Ovary (tissue), 3 donors: ENCODE data around the gene HOXA13.

Experiments used
- CTCF ChIP-seq, 3 donors: fragments of 450-650 bp in 2 of 3; fragments of 200-600 bp in 1 of 3; IDR thresholded peaks; one replicate each; pipeline versions ENCODE4 v1.5.1 to v1.8.0; 2016 to 2022; ENCODE audit warnings: antibody characterized with exemption in 3 of 3, mild to moderate bottlenecking in 1 of 3
- EP300 ChIP-seq: sonication (generic); formaldehyde crosslinking; IDR thresholded peaks from one replicate; pipeline ENCODE4 v1.6.1; 2017; ENCODE audit warnings: antibody characterized with exemption
- donor health status: DM: no; HTN: no; CAD: no.

- TF ChIP-seq EP300 = no peak
- no peak for TF ChIP-seq CTCF (IDR thresholded peaks at IDR 0.05)
Measured at GRCh38 chr7:27153526-27153925, 46.4 kb downstream of the HOXA13 start.
